Naive thymus-derived CD8-positive, alpha-beta T cell (primary cell): Measurements from ENCODE around the gene HOXB8. TPM values are rescaled to one million over a fixed set of nuclear protein-coding genes. Genes with fewer than 3 reads are reported as not detected.

Experiments used
- ATAC-seq, 2 donors: fragments of 150-1000 bp; cut with Tn5 transposase in 1 of 2; sonication (Bioruptor Pico), chemical (Tn5 transposase) in 1 of 2; 1 replicate in 1 of 2; 2 replicates in 1 of 2; pipeline ENCODE4 v1.10.0; 2021; ENCODE audit warnings: mild to moderate bottlenecking in 2 of 2, moderate library complexity in 2 of 2
- POLR2A ChIA-PET: fragments of 350-600 bp; sonication (Branson Sonifier 250); formaldehyde crosslinking; loops from one replicate; lab custom pipeline; 2021; ENCODE audit warnings: antibody characterized with exemption; lab: Charles Lee
- DNase-seq, 10 donors: peaks; one replicate each; pipeline versions ENCODE4 v3.0.0 to v3.0.0-alpha.2; 2020 to 2022
- H3K27ac Mint-ChIP-seq, 10 donors: one replicate each; pipeline ENCODE4 v1.8.0; 2020 to 2022; ENCODE audit warnings: mild to moderate bottlenecking in 10 of 10, mixed read lengths in 10 of 10, moderate library complexity in 4 of 10, inconsistent platforms in 1 of 10
- H3K27me3 Mint-ChIP-seq, 5 donors: one replicate each; pipeline ENCODE4 v1.8.0; 2021 to 2022; ENCODE audit warnings: mixed read lengths in 5 of 5
- H3K36me3 Mint-ChIP-seq, 3 donors: one replicate each; pipeline ENCODE4 v1.8.0; 2020 to 2022; ENCODE audit warnings: mixed read lengths in 3 of 3, mild to moderate bottlenecking in 2 of 3, inconsistent platforms in 1 of 3
- H3K4me1 Mint-ChIP-seq, 4 donors: one replicate each; pipeline ENCODE4 v1.8.0; 2021 to 2022; ENCODE audit warnings: mixed read lengths in 4 of 4
- H3K4me3 Mint-ChIP-seq, 10 donors: one replicate each; pipeline ENCODE4 v1.8.0; 2020 to 2022; ENCODE audit warnings: mild to moderate bottlenecking in 10 of 10, mixed read lengths in 10 of 10, moderate library complexity in 6 of 10, inconsistent platforms in 1 of 10
- H3K9me3 Mint-ChIP-seq, 9 donors: one replicate each; pipeline ENCODE4 v1.8.0; 2020 to 2022; ENCODE audit warnings: mixed read lengths in 9 of 9, mild to moderate bottlenecking in 3 of 9, inconsistent platforms in 1 of 9, moderate library complexity in 1 of 9
- polyA plus RNA-seq, 3 donors: library from polyadenylated mRNA; unstranded; fragments of 300-500 nt; fragmentation: Illumina TruSeq; gene quantifications; one replicate each; pipeline ENCODE4 v1.2.3, GENCODE V29; 2021
- total RNA-seq, 8 experiments: library from RNA in 2 of 8; stranded (reverse) in 2 of 8; gene quantifications; one replicate each; pipeline ENCODE4 v1.2.3 and lab custom pipeline; 2021 to 2026

HOXB8 gene
- total and polyA plus RNA-seq, 5 experiments from 2014 or later = not detected

DNA sequence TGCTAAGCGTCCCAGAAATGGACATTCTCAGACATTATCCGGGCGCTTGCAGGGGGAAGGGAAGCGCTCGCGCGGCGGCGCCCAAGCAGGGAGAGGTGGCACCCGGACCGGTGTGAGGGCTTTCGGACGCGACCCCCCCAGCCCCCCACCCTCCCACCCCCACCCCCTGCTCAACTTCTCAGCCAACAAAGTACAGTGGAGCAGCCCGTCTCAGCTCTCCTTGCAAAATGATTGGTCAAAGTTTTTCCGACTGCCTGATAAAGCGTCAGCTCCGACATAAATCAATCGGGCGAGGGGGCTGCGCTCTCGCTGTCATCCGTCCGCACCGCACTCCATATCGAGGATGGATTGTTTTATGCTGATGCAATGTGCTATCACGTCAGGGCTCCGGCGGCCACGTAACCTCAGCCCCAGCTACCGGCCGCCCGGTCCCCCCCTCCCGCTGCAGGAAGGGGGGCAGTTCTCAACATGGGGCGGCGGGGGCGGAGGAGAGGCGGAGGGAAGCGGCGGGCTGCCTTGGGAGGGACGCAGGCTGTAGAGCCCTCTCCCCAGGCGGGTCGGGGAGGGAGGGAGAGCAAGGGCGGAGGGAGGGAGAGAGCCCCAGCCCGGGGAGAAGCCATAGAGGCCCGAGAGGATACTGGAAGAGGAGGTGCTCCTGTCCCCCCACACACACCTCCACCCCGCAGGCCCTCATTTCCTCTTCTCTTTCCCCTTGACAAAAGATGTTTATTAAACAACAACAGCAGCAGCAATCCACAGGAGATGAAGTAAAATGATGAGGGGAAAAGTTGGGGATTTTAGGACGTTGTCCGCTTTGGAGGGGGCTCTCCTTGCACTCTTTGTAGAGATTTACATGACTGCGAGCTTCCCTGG, 11.4 kb upstream of the HOXB8 start, which contains the start of gene HOXB9:
Gene HOXB9, minus strand, starts transcription at position 114 of the 873 bp plus-strand sequence. Its CDS starts 89 bp downstream, at position 25.
- POLR2A ChIA-PET = interaction anchor here (0.5 to 1.3 kb wide), 7 partner anchors 9 to 484 kb away, joined by 3 to 5 read pairs (median 3); partner anchors contain the start of gene HOXB7
- Mint-ChIP-seq H3K36me3 (peaks cover 0 to 5% (median 0%) of the 10 kb centered on the region in 3 donors), H3K9me3 (no peaks in the 10 kb centered on the region), H3K4me3 (peak within 1 kb of the TSS; percentile 79 to 87 (median 84)), H3K4me1 (peaks cover 9 to 18% (median 13%) of the 10 kb centered on the region in 4 donors), H3K27me3 (peaks cover 54 to 96% (median 81%) of the 10 kb centered on the region in 5 donors), H3K27ac (peak within 1 kb of the TSS in 5 of 10 donors; percentile 39 to 86 (median 68))
- peak; percentile 41 to 55 for ATAC-seq
- DNase-seq = peak in 4 of 10 donors; percentile 28 to 43 (median 34)

DNA sequence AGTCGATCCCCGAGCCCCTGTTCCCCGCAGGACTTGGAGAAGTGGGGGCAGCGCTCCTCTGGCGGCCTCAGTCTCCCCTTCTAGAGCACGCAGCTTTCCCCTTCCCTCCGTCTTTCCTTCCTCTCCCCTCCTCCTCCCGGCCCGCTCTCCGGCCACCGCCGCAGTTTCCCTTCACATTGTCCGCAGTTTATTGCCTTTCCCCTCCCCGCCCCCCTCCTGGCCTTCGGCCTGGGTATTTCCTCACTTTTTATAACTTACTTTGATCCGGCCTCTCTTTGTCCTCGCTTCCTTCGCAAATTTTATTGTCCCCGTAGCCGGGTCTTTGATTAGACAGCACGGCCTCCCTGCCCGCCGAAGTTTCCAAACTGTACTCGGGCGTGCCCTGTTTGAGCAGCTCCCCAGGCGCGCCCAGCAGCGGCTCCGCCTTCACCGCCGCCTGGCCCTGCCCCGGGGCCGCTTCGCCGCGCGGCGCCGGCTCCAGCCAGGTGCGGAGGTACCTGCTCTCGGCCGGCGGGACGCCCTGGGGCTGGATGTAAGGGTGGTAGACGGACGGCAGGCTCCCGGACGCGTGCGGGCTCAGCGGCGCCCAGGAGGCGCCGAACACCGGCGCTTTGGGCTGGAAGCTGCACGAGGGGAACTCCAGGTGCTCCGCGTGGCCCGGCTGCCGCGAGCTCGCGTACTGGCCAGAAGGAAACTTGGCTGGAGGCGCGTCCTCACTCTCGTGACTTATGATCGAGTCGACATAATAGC, 10.6 kb upstream of the HOXB8 start:
- no peaks in the 10 kb centered on the region for H3K9me3 Mint-ChIP-seq
- H3K4me1 Mint-ChIP-seq = peaks cover 9 to 18% (median 13%) of the 10 kb centered on the region in 4 donors
- H3K4me3 Mint-ChIP-seq = peak overlapping the region; percentile 79 to 87 (median 84)
- peaks cover 0 to 5% (median 0%) of the 10 kb centered on the region in 3 donors for H3K36me3 Mint-ChIP-seq
- peak; percentile 64 to 77 for ATAC-seq
- H3K27ac Mint-ChIP-seq = peak overlapping the region in 1 of 10 donors; percentile 49
- H3K27me3 Mint-ChIP-seq = peaks cover 55 to 96% (median 81%) of the 10 kb centered on the region in 5 donors
- DNase-seq = peak in 2 of 10 donors; percentile 31 to 34
- POLR2A ChIA-PET = interaction anchor here (0.5 to 1.3 kb wide), 6 partner anchors 8 to 483 kb away, joined by 3 to 5 read pairs (median 3); partner anchors contain the start of gene HOXB7

DNA sequence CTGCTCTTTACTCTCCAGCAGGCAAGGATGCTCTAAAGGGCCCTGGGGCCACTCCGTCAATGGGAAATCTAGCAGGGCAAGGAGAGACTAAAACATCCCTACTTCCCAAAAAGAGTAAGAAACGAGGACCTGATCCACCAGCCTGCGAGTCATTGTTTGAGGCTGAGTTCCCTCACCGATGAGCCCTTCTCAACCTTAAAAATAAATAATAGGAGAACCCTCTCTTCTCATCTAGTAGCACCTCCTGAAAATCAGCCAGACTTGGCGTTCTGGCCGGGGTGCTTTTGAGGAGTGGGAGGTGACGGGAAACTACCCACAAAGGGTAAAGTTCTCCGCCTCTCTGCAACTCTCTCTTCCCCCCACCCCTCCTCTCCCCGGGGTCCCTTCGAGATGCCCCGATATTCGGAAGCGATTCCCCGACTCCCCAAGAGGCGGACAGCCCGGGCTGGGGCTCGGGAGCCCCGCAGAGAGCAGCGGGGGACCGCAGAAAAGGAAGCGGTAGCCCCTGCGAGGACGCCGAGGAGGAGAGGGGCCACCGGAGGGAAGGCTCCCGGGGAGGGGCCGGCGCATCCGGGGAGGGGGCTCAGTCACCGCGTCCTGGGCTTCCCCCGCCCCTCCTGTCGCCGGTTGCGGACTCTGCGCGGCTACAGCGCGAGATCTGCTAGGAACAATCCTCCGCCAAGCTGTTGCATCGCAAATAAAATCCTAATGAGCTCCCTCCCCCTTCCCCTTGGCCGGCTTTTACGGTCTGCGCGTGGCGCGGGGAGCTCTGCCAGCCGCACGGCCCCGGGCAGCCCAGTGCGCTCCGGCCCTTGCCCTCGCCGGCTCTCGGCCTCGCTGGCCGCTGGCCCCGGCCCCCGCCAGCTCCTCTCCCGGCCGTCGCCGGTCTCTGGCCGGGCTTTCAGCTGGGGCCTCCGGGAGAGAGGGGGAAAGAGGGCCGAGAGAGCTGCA, 9.7 kb upstream of the HOXB8 start:
- H3K36me3 Mint-ChIP-seq = peaks cover 0 to 5% (median 0%) of the 10 kb centered on the region in 3 donors
- peak overlapping the region in 9 of 10 donors; percentile 24 to 87 (median 74) for H3K4me3 Mint-ChIP-seq
- peak in 2 of 10 donors; percentile 32 to 34 for DNase-seq
- peaks cover 9 to 18% (median 13%) of the 10 kb centered on the region in 4 donors for H3K4me1 Mint-ChIP-seq
- POLR2A ChIA-PET = interaction anchor here (1.2 to 1.3 kb wide), 2 partner anchors 12 to 14 kb away, joined by 3 to 5 read pairs; partner anchors contain the start of gene HOXB7
- H3K9me3 Mint-ChIP-seq = no peaks in the 10 kb centered on the region
- ATAC-seq = peak; percentile 19 to 29
- peaks cover 46 to 96% (median 80%) of the 10 kb centered on the region in 5 donors for H3K27me3 Mint-ChIP-seq
- H3K27ac Mint-ChIP-seq = no peak overlapping the region

DNA sequence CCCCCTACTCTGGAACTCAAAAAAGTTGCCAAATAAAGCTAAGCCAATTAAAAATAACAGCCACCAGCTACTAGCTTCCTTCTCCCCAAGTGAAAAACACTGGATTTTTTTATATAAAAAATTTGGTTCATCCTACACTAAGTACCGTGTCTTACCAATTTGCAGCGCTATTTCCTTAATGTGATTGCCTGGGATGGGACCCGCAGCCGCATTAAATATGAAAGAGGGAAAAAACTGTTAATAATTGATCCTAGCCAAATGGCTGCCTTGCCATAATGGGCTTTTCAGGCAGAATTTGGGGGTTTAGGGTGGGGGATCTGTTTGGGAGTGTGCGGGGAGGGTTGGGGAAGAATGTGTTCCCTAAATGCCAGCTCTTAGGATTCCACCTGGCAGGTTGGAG, 9.0 kb upstream of the HOXB8 start:
- peak overlapping the region in 5 of 10 donors; percentile 19 to 44 (median 32) for H3K4me3 Mint-ChIP-seq

DNA sequence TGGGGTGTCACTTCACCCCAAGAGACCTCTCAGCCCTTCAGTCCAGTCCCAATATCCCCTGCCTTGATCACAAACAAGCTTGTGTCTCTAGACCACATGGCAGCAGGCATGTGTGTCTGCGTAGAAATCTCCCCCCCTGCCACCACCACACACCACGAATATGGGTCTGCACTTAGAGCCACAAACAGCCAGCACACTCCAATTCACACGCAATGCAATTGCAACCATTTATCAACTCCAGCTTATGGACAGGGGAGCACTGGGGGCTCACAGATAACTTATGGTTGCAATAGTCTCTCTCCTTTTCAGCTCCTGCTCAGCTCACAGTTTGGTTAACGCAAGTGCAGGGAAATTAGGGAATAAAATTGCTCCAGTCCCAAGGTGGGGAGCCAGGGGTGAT, 8.5 kb upstream of the HOXB8 start:
- ATAC-seq (no peak), DNase-seq (no peak)
- peak overlapping the region in 1 of 10 donors; percentile 29 for H3K27ac Mint-ChIP-seq
- H3K4me1 Mint-ChIP-seq = peaks cover 10 to 31% (median 21%) of the 10 kb centered on the region in 4 donors
- H3K9me3 Mint-ChIP-seq = peaks cover 0 to 2% (median 0%) of the 10 kb centered on the region in 9 donors
- POLR2A ChIA-PET = no interaction called here
- H3K4me3 Mint-ChIP-seq = peak overlapping the region in 2 of 10 donors; percentile 1 to 20
- H3K27me3 Mint-ChIP-seq = peaks cover 49 to 96% (median 78%) of the 10 kb centered on the region in 5 donors
- peaks cover 0 to 6% (median 0%) of the 10 kb centered on the region in 3 donors for H3K36me3 Mint-ChIP-seq

More for the DNA sequence above, 9.0 kb upstream of the HOXB8 start:
- peaks cover 9 to 26% (median 17%) of the 10 kb centered on the region in 4 donors for H3K4me1 Mint-ChIP-seq
- POLR2A ChIA-PET = no interaction called here
- DNase-seq (no peak), ATAC-seq (no peak)
- no peak overlapping the region for H3K27ac Mint-ChIP-seq
- H3K9me3 Mint-ChIP-seq = no peaks in the 10 kb centered on the region
- peaks cover 47 to 96% (median 80%) of the 10 kb centered on the region in 5 donors for H3K27me3 Mint-ChIP-seq
- peaks cover 0 to 5% (median 0%) of the 10 kb centered on the region in 3 donors for H3K36me3 Mint-ChIP-seq

DNA sequence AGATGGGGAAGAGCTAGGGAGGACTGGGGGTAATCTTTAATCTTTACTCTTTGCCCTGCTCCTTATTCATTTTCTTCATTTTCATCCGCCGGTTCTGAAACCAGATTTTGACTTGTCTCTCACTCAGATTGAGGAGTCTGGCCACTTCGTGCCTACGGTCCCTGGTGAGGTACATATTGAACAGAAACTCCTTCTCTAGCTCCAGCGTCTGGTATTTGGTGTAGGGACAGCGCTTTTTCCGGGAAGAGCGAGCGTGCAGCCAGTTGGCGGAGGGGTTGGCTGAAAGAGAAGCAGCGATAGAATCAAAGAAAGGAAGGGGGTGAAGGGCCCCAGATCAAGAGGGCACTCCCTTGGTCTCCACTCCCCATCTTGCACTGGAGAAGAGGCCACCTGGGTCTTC, 7.8 kb upstream of the HOXB8 start:
- Mint-ChIP-seq H3K27me3 (peaks cover 50 to 96% (median 78%) of the 10 kb centered on the region in 5 donors), H3K4me3 (no peak overlapping the region), H3K9me3 (peaks cover 0 to 2% (median 0%) of the 10 kb centered on the region in 9 donors), H3K36me3 (peaks cover 0 to 8% (median 0%) of the 10 kb centered on the region in 3 donors), H3K27ac (peak overlapping the region in 1 of 10 donors; percentile 73), H3K4me1 (peaks cover 13 to 37% (median 26%) of the 10 kb centered on the region in 4 donors)
- POLR2A ChIA-PET = interaction anchor here (0.6 to 1.7 kb wide), 2 partner anchors 10 to 15 kb away, joined by 3 to 4 read pairs; no protein-coding TSS in a partner anchor
- ATAC-seq (no peak), DNase-seq (no peak)

DNA sequence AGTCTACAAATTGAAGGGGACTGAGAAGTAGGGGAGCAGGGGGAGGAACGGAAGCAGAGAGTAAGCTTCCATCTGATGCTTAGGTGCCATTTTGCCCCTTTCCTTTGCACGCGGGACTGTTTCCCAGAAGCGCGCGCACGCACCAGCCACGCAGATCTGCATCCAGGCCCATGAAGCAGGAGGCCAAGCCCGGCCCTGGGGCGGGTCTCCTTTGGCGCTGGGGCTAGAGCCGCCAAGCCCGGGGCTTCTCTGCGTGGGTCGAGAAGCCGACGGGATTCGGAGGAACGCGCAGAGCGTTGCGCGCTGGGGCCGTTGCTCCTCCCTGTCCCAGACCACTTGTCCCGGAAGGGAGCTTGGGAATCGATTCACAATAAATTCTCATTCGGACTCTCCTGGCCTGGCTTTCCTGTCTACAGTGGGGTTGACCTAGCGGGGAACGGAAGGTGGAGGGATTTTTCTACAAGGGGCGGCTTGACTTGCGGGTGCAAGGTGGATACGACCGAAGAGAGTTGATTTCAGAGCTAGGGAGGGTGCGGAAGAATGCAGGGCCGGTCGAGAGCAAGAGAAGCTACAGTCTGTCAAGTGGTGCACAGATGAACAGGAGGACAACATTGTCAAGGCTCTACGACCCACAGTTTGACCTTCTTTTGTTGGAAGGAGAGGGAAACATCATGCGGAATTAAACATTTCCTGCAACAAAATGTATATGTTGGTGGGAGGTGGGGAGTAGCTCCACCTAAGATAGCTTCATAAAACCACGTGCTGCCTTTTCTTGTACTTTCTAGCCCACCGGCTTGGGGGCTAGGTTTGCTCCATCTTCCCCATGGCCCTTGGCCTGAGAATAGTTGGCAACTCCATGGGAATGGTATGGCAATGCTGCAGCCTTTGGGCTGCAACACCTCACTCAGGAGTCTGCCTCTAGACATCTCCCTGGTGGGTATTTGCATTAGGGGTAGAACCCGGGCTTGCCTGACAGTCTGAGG, 6.6 kb upstream of the HOXB8 start:
- ATAC-seq = no peak

DNA sequence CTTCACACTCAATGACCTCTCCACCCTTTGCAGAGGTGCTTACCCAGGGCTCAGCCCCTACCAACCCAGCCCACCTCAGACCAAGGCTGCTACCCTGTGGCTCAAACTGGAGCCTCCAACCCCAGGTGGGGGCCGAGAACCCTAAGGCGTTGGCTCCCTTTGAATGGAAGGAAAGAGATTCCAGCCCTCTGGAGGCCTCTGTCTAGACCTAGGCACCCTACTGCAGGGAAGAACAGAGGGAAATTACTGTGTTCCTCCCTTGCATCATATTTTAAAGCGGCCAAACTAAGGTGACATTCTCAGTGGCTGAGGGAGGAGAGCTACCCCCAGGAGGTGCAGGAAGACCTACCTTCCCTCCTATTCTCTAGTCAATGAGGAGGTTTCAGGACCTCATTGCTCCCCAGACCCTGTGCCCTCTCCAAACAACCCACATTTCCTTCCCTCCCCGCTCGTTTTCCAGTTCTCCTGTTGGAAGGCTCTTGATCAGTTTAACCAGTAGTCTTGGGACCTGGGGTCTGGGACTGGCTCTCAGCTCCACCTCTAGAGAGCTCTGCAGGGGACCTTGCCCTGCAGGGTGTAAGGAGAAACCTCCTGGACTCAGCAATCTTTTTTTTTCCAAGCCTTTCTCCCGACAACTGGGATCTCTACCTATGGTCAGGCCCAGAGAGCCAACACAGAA, 5.5 kb upstream of the HOXB8 start:
- POLR2A ChIA-PET = no interaction called here
- peak overlapping the region in 2 of 10 donors; percentile 6 to 57 for H3K27ac Mint-ChIP-seq
- H3K4me3 Mint-ChIP-seq = no peak overlapping the region
- ATAC-seq = no peak
- no peak for DNase-seq
- peaks cover 57 to 98% (median 81%) of the 10 kb centered on the region in 5 donors for H3K27me3 Mint-ChIP-seq
- peaks cover 0 to 2% (median 0%) of the 10 kb centered on the region in 9 donors for H3K9me3 Mint-ChIP-seq
- H3K36me3 Mint-ChIP-seq = peaks cover 0 to 5% (median 0%) of the 10 kb centered on the region in 3 donors
- peaks cover 11 to 33% (median 23%) of the 10 kb centered on the region in 4 donors for H3K4me1 Mint-ChIP-seq

More for the DNA sequence above, 6.6 kb upstream of the HOXB8 start:
- peaks cover 0 to 8% (median 0%) of the 10 kb centered on the region in 3 donors for H3K36me3 Mint-ChIP-seq
- DNase-seq = no peak
- peaks cover 0 to 2% (median 0%) of the 10 kb centered on the region in 9 donors for H3K9me3 Mint-ChIP-seq
- POLR2A ChIA-PET = interaction anchor here (0.6 to 1.7 kb wide), 2 partner anchors 9 to 12 kb away, joined by 3 to 4 read pairs; no protein-coding TSS in a partner anchor
- H3K4me1 Mint-ChIP-seq = peaks cover 14 to 43% (median 28%) of the 10 kb centered on the region in 4 donors
- peak overlapping the region in 1 of 10 donors; percentile 51 for H3K27ac Mint-ChIP-seq
- H3K27me3 Mint-ChIP-seq = peaks cover 53 to 96% (median 78%) of the 10 kb centered on the region in 5 donors
- H3K4me3 Mint-ChIP-seq = no peak overlapping the region

DNA sequence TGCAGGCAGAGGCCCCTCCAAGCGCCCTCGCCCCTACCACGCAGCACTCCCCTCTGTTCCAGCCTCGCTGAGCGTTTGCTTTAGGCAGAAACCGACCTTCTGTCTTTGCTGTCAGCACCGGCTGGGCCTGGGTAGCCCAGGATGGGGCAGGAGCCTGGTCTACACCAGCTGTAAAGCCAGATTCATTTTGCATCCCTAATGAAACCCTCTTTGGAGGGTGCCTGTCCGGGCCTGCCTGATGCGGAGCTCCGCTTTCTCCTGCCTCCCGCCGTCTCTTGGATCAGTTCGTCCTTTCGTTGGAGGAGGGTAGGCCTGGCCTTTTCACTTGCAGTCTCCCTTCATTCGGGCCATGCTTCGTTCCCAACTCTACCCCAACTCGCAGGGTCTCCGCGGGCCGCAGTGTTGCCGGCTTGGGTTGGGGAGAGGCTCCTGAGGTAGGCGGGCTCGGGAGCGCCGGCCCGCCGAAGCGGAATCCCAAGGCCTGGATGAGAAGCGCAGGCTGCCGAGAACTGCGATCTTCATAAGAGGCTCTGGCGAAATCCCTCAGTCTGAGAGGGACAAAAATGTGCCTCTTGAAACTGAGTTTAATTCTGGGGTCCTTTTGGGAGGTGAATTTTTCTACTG, 4.8 kb upstream of the HOXB8 start:
- H3K4me3 Mint-ChIP-seq = peak overlapping the region in 5 of 10 donors; percentile 13 to 50 (median 42)
- DNase-seq = no peak
- H3K9me3 Mint-ChIP-seq = peaks cover 0 to 2% (median 0%) of the 10 kb centered on the region in 9 donors
- no peak overlapping the region for H3K27ac Mint-ChIP-seq
- POLR2A ChIA-PET = interaction anchor here (0.6 kb wide), 2 partner anchors 280 to 511 kb away, joined by 3 to 4 read pairs; no protein-coding TSS in a partner anchor
- peaks cover 12 to 33% (median 24%) of the 10 kb centered on the region in 4 donors for H3K4me1 Mint-ChIP-seq
- peaks cover 62 to 98% (median 84%) of the 10 kb centered on the region in 5 donors for H3K27me3 Mint-ChIP-seq
- ATAC-seq = no peak
- H3K36me3 Mint-ChIP-seq = peaks cover 0 to 5% (median 0%) of the 10 kb centered on the region in 3 donors
